T-helper 17 cell (primary cell): ENCODE results near the gene CHD5. TPM values are rescaled to one million over a fixed set of nuclear protein-coding genes. Genes with fewer than 3 reads are reported as not detected.

ENCODE experiments used
- ATAC-seq: fragments of 150-1000 bp; cut with Tn5 transposase; 2 replicates; pipeline ENCODE4 v1.10.0; 2021; ENCODE audit warnings: mild to moderate bottlenecking, moderate library complexity
- DNase-seq, 3 donors: peaks; one replicate each; pipeline versions ENCODE4 v3.0.0 to v3.0.0-alpha.2; 2020 to 2021
- H3K9me3 ChIP-seq: one replicate; pipeline ENCODE4 v1.7.0; 2013; ENCODE audit warnings: low read length, mild to moderate bottlenecking; ENCODE audit not compliant: control insufficient read depth, poor library complexity, severe bottlenecking
- H3K27ac Mint-ChIP-seq: one replicate; pipeline ENCODE4 v1.8.0; 2022; ENCODE audit warnings: mild to moderate bottlenecking, moderate library complexity, mixed read lengths
- H3K27me3 Mint-ChIP-seq: one replicate; pipeline ENCODE4 v1.8.0; 2022; ENCODE audit warnings: mixed read lengths
- H3K36me3 Mint-ChIP-seq: one replicate; pipeline ENCODE4 v1.8.0; 2022; ENCODE audit warnings: low read depth, mixed read lengths
- H3K4me1 Mint-ChIP-seq: one replicate; pipeline ENCODE4 v1.8.0; 2022; ENCODE audit warnings: mild to moderate bottlenecking, mixed read lengths
- H3K4me3 Mint-ChIP-seq: one replicate; pipeline ENCODE4 v1.8.0; 2022; ENCODE audit warnings: mild to moderate bottlenecking, moderate library complexity, mixed read lengths
- total RNA-seq, 4 donors: library from RNA in 2 of 4; stranded (reverse) in 2 of 4; gene quantifications; one replicate each; pipeline ENCODE4 v1.2.3 and lab custom pipeline; 2022 to 2026

Gene CHD5
- total RNA-seq, 2 donors from 2014 or later: 0.12 to 0.63 TPM

DNA sequence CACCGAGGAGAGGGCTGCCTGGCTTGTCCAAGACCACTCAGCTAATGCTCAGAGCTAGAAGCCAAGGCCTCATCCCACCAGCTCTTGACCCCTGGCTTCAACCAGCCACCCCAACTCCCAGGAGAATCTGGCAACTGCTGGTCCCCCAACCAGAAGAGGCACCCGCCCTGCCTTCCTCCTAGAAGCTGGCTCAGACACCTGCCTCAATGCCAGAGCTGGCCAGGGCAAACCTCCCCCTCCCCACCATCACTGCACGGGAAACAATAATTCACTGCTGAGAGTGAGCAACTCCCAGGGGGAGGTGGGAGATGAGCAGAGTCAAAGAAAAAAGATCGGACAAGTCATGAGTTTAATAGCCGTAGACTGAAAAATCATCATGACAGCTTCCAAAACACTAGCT is 3.3 kb downstream of the CHD5 start:
- DNase-seq (no peak), ATAC-seq (no peak)
- no peak overlapping the region for H3K27ac Mint-ChIP-seq
- H3K4me3 Mint-ChIP-seq: no peak overlapping the region
- peaks cover 15% of the 10 kb centered on the region for H3K4me1 Mint-ChIP-seq
- no peaks in the 10 kb centered on the region for H3K9me3 ChIP-seq
- peaks cover 35% of the 10 kb centered on the region for H3K27me3 Mint-ChIP-seq
- peaks cover 2% of the 10 kb centered on the region for H3K36me3 Mint-ChIP-seq

DNA sequence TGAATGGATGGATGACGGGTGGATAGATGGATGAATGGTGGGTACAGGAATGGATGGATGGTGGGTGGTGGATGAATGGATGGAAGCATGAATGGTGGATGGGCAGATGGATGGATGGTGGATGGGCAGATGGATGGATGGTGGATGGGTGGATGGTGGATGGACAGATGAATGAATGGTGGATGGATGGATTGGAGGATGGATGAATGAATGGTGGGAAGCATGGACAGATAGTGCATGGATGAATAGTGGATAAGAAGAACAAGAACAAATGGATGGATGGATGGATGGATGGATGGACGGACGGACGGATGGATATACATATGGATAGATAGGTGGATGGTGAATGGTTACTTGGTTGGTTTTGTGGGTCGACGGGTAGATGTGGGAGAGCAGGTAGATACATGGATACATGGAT is 4.7 kb downstream of the CHD5 start:
- peaks cover 2% of the 10 kb centered on the region for H3K36me3 Mint-ChIP-seq
- DNase-seq (no peak), ATAC-seq (no peak)
- H3K9me3 ChIP-seq: no peaks in the 10 kb centered on the region
- H3K4me3 Mint-ChIP-seq: no peak overlapping the region
- no peak overlapping the region for H3K27ac Mint-ChIP-seq
- H3K27me3 Mint-ChIP-seq: peaks cover 27% of the 10 kb centered on the region
- peaks cover 6% of the 10 kb centered on the region for H3K4me1 Mint-ChIP-seq

DNA sequence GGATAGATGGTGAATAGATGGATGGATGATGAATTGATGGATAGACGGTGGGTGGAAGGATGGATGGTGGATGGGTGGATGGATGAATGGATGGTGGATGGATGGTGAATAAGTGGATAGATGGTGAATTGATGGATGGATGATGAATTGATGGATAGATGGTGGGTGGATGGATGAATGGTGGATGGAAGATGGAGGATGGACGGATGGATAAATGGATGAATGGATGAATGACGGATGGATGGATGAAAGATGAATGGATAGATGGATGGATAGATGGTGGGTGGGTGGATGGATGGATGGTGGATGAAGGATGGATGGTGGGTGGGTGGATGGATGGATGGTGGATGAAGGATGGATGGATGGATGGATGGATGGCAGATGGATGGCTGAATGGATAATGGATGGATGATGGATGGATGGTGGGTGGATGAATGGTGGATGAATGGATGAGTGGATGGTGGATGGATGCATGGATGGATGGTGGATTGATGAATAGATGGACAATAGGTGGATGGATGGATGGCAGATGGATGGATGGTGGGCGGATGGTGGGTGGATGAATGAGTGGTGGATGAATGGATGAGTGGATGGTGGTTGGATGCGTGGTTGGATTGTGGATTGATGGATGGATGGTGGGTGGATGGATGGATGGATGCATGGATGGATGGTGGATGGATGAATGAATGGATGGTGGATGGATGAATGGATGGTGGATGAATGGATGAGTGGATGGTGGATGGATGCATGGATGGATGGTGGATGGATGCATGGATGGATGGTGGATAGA is 5.3 kb downstream of the CHD5 start:
- no peaks in the 10 kb centered on the region for H3K9me3 ChIP-seq
- H3K36me3 Mint-ChIP-seq: peaks cover 2% of the 10 kb centered on the region
- ATAC-seq (no peak), DNase-seq (no peak)
- H3K4me1 Mint-ChIP-seq: peaks cover 6% of the 10 kb centered on the region
- H3K27ac Mint-ChIP-seq: no peak overlapping the region
- H3K27me3 Mint-ChIP-seq: peaks cover 30% of the 10 kb centered on the region
- H3K4me3 Mint-ChIP-seq: no peak overlapping the region

DNA sequence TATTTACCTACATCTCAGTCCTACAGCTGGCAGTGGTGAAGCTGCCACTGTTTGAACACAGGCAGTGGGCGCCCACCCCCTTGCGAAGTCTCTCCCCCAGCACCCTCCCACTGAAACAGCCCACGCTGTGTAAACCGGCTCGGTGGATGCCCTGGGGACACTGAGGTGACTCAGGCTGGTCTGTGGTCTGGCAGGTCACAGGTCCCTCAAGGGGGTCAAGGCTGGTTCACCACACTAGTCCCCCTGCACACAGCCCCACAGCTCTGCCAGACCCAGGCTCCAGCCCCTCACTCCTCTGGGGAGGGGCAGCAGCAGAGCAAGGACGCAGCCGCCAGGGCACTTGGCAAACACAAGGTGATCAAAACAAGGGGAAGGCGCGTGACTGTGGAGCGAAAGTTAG is 7.6 kb downstream of the CHD5 start:
- Mint-ChIP-seq H3K36me3 (peaks cover 2% of the 10 kb centered on the region), H3K4me1 (peaks cover 2% of the 10 kb centered on the region), H3K4me3 (no peak overlapping the region), H3K27me3 (peaks cover 37% of the 10 kb centered on the region), H3K27ac (no peak overlapping the region)
- ATAC-seq (no peak), DNase-seq (no peak)
- H3K9me3 ChIP-seq: no peaks in the 10 kb centered on the region

DNA sequence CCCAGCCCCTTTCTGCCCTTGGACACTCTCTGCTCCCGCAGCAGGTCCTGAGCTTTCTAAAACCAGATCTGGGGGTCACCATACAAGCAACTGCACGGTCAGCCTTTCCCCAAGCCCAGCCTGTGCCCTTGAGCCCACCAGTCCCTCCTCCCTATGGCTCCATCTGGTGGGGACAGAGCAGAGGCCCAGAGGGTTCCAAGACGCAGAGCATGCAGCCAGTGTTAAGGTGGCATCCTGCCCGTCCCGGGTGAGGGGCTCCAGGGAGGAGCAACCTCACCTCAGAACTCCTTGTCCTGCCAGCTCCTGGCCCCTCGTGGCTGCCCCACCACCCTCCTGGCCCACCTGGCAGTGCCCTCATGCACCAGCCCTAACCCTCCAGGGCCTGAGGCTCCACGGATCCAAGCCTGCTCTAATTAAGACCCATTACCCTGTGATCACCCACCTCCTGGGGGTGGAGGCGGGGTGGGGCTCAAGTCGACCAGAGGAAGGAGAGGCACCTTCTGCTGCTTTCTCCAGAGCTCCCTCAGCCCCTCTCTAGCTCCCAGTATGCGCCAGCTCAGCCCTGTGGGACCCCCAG is 8.5 kb downstream of the CHD5 start:
- no peaks in the 10 kb centered on the region for H3K9me3 ChIP-seq
- Mint-ChIP-seq H3K4me3 (no peak overlapping the region), H3K27ac (no peak overlapping the region), H3K4me1 (no peaks in the 10 kb centered on the region), H3K27me3 (peaks cover 37% of the 10 kb centered on the region), H3K36me3 (no peaks in the 10 kb centered on the region)
- no peak for DNase-seq
- ATAC-seq: no peak

DNA sequence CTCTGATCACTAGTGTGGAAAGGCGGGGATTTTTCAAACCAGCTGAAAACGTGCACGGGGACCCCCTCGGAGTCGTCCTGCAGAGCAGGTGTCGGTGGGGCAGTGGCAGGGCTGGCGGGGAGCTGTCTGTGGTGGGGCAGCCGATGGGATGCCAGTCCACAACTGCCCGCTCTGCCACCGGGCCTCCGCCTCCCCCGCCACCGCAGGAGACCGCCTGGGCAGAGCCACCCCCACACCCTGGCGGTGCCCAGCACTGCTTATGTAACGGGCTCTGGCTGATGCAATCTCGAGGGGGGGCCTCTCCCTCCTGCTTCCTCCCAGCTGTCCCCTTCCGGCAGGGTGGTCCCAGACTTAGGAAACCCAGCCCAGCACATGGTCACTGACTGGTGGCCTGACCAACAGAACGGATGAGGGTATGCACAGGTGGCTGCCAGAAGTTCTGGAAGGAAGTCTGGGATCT is 9.3 kb downstream of the CHD5 start:
- Mint-ChIP-seq H3K27me3 (peaks cover 37% of the 10 kb centered on the region), H3K36me3 (no peaks in the 10 kb centered on the region), H3K4me1 (no peaks in the 10 kb centered on the region), H3K4me3 (no peak overlapping the region), H3K27ac (no peak overlapping the region)
- ATAC-seq (no peak), DNase-seq (no peak)
- H3K9me3 ChIP-seq: no peaks in the 10 kb centered on the region

DNA sequence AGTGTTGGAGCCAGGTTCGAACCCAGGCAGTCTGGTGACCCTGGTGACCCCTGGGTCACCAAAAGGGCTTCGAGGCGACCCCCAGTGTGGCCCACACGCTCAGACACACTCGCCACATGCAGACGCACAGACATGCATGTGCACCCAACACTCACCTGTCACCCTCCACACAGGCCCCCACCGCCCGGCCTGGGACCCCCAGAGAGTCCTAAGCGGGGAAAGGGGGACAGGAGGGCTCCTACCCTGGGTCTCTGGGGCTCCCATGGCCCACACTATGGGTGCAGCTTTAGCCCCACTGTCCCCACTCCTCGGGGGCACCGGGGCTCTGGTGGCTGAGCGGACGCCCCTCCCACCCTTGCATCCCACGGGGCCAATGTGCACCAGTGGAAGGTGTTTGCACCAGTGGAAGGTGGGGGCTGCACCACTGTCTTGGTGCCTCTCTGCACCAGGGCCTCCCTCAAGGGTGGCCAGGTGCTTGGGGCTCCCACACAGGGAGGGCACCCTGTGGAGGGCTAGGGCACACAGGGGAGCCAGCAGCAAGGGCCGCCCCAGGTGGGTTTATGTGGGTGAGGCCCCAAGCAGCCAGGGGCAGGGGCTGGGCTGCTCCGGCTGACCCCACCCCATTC is 9.9 kb downstream of the CHD5 start:
- H3K9me3 ChIP-seq: no peaks in the 10 kb centered on the region
- ATAC-seq (no peak), DNase-seq (no peak)
- H3K36me3 Mint-ChIP-seq: no peaks in the 10 kb centered on the region
- H3K27me3 Mint-ChIP-seq: peaks cover 42% of the 10 kb centered on the region
- no peak overlapping the region for H3K4me3 Mint-ChIP-seq
- H3K27ac Mint-ChIP-seq: no peak overlapping the region
- H3K4me1 Mint-ChIP-seq: no peaks in the 10 kb centered on the region

DNA sequence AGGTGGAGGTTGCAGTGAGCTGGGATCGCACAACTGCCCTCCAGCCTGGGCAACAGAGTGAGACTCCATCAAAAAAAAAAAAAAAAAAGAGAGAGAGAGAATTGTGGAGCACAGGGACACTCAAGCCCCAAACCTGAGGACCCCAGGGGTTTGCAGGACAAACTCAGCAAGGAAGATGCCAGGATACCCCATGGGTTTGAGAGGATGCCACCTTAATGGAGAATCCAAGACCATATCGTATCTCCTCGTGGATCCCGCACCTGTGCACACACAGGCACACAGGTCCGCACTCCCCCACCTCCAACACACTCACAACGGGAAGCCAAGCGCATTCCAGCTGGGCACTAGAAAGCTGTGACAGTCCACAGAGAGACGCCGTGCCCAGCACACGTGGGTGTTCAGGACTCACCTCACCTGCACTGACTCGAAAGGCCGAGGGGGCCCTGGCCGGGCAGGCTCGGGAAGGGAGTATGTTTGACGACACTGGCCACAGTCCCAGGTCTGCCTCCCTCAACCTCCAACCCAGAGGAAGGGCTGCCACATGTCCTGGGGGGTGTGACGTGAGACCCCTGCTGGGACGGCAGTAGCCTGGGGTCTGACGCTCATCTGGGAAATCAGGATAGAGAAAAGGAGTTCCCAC is 11.1 kb downstream of the CHD5 start:
- ATAC-seq: no peak
- Mint-ChIP-seq H3K4me3 (no peak overlapping the region), H3K27ac (no peak overlapping the region), H3K36me3 (peaks cover 3% of the 10 kb centered on the region), H3K27me3 (peaks cover 50% of the 10 kb centered on the region), H3K4me1 (peaks cover 2% of the 10 kb centered on the region)
- no peak for DNase-seq
- no peaks in the 10 kb centered on the region for H3K9me3 ChIP-seq

DNA sequence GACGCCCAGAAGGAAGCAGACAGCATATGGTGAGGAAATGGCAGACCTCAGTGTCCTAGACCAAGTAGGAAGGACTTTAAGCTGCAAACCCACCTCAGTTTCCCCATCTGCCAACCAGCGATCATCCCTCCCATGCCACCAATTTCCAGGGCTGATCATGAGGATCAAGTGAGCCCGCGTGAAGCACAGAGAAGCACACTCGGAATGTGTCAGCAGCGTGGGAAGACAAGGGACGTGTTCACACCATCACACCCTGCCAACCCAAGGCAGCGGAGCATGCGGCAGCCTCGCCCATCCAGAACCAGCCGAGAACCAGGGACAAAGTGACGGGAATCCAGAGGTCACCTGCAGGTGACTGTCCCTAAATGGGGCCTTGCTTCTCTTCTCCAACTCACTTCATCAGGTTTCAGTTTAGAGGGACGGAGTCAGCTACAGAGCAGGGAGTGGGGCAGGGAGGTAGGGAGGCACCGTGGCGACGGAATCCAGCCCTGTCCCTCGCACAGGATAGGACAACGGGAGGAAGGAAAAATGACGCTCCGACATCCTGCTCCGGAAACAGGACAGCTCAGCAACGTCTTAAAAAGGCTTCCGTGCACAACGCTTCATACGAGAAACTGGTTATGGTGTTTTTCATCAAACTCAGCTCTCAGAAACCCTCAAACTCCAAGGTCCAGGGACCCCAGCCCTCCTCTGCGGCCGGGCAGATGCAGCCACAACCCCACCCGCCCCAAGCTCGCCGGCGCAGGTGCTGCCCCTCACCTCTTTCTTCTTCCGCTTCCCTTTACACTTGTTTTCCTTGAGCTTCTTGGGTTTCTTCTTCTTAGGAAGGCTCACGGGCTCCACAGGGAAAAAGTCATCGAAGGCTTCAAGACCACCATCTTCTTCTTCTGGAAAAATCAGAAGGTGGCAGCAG is 12.5 kb downstream of the CHD5 start:
- no peak overlapping the region for H3K27ac Mint-ChIP-seq

DNA sequence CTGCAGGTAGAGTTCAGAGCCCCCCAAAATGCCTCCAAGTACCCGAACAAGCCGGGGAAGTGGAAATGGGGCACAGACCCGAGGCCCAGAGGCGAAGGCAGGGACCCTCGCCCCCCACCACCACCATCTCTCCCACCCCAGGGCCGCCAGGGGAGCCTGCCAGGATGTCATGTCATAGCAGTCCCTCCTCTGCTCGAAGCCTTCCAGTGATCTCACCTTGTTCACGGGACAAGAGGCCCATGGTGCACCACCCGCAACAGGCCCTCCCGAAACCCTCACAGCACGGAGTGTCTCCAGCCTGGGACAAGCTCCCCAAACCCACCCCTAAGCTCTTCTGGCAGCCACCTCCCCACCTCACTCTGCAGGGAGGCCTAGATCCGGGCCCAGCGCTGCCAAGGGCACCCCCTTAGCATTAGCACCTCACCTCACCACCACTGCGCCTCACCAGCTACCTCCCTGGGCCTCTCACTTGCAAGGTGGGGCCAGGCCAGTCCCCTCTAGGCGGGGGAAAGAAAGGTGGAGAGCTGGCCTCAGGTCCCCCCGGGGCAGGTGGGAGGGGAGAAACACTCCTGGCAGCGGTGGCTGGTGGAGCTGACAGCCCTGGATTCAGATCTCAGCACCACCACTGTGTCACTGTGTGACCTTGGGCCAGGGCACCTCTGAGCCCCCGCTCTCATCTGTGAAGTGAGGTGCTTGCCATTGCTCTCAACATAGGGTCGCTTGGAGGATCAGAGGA is 13.3 kb downstream of the CHD5 start:
- DNase-seq (no peak), ATAC-seq (no peak)
- Mint-ChIP-seq H3K27ac (no peak overlapping the region), H3K4me1 (peaks cover 2% of the 10 kb centered on the region), H3K36me3 (peaks cover 3% of the 10 kb centered on the region), H3K27me3 (peaks cover 68% of the 10 kb centered on the region), H3K4me3 (no peak overlapping the region)
- no peaks in the 10 kb centered on the region for H3K9me3 ChIP-seq

More for the DNA sequence above, 12.5 kb downstream of the CHD5 start:
- Mint-ChIP-seq H3K4me1 (peaks cover 2% of the 10 kb centered on the region), H3K27me3 (peaks cover 60% of the 10 kb centered on the region), H3K36me3 (peaks cover 3% of the 10 kb centered on the region), H3K4me3 (no peak overlapping the region)
- H3K9me3 ChIP-seq: no peaks in the 10 kb centered on the region
- DNase-seq: no peak
- ATAC-seq: no peak

DNA sequence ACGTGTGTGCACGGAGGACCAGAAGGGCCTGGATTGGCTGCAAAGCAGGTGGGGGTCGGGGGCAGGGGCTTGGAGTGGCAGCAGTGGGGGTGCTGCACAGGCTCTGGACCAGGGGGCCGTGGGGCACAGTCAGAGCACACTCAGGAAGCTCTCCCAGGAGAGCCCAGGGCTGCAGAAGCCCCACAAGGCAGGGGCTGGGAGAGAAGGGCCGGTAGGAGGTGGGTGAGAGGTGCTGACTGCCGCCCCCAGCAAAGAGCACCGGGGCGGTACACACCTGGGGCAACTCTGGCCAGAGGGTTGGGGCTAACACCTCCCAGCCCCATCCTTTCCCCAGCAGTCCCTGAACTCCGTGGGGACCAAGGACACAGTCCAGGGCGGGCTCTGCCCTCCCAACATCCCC is 13.9 kb downstream of the CHD5 start:
- no peak for ATAC-seq
- H3K27me3 Mint-ChIP-seq: peaks cover 69% of the 10 kb centered on the region
- H3K4me1 Mint-ChIP-seq: peaks cover 2% of the 10 kb centered on the region
- peaks cover 3% of the 10 kb centered on the region for H3K36me3 Mint-ChIP-seq
- H3K4me3 Mint-ChIP-seq: no peak overlapping the region
- no peak for DNase-seq
- no peaks in the 10 kb centered on the region for H3K9me3 ChIP-seq
- no peak overlapping the region for H3K27ac Mint-ChIP-seq

DNA sequence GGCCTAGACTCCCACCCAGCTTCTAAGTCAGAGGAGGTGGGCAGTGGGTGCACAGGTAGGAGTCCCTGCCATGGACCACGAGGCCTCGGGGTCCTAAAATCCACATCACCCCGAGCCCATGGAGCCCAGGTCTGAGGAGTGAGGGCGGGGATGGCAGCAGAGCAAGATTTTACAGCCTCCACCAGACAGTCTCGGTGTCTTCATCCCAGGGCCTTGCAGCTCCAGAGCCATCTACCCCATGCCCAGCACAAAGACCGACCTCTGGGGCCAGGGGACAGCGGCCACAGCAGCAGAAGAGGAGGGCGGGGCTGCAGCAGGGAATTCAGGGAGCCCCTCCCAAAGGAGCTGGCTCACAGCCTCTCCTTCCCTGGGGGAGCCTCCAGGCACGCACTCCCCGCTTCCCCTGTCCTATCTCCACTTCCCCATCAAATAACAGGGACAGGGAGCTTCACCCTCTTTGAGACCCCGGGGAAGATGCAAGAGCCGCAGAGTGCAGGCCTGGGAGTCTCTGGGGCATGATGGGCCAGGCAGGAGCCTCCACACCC is 14.6 kb downstream of the CHD5 start:
- DNase-seq (no peak), ATAC-seq (no peak)
- no peak overlapping the region for H3K27ac Mint-ChIP-seq
- H3K36me3 Mint-ChIP-seq: peaks cover 3% of the 10 kb centered on the region
- H3K9me3 ChIP-seq: no peaks in the 10 kb centered on the region
- H3K4me3 Mint-ChIP-seq: no peak overlapping the region
- peaks cover 4% of the 10 kb centered on the region for H3K4me1 Mint-ChIP-seq
- H3K27me3 Mint-ChIP-seq: peaks cover 74% of the 10 kb centered on the region
